Middle frontal gyrus (tissue), 1 donor: Measurements from ENCODE around the gene KIRREL3.

Experiments used
- DNase-seq: peaks from one replicate; pipeline ENCODE4 v3.0.0-alpha.2; 2015; ENCODE audit warnings: low spot score; ENCODE audit errors: extremely low spot score

KIRREL3 gene

GRCh38 chr11:127000291-127000968 is at the start of gene KIRREL3:
TSS of gene KIRREL3 (minus strand) at chr11:127000770.
- no peak for DNase-seq

GRCh38 chr11:127050186-127050585 is 49.6 kb upstream of the KIRREL3 start:
- no peak for DNase-seq

GRCh38 chr11:127049486-127049885 is 48.9 kb upstream of the KIRREL3 start:
- DNase-seq, result no peak

- no peak for DNase-seq
Measured at GRCh38 chr11:127044535-127044934, 44.0 kb upstream of the KIRREL3 start.

- no peak for DNase-seq
Measured at GRCh38 chr11:127042445-127042844, 41.9 kb upstream of the KIRREL3 start.

- DNase-seq, result no peak
Measured at GRCh38 chr11:127039591-127039990, 39.0 kb upstream of the KIRREL3 start.

GRCh38 chr11:127037596-127037995 is 37.0 kb upstream of the KIRREL3 start:
- no peak for DNase-seq

GRCh38 chr11:127037001-127037400 is 36.4 kb upstream of the KIRREL3 start:
- no peak for DNase-seq

- DNase-seq, result no peak
Measured at GRCh38 chr11:127035824-127036223, 35.3 kb upstream of the KIRREL3 start.

GRCh38 chr11:127034973-127035372 is 34.4 kb upstream of the KIRREL3 start:
- DNase-seq, result no peak

- no peak for DNase-seq
Measured at GRCh38 chr11:127028648-127029047, 28.1 kb upstream of the KIRREL3 start.

- no peak for DNase-seq
Measured at GRCh38 chr11:127027789-127028188, 27.2 kb upstream of the KIRREL3 start.

GRCh38 chr11:127027000-127027399 is 26.4 kb upstream of the KIRREL3 start:
- DNase-seq, result no peak

- DNase-seq, result no peak
Measured at GRCh38 chr11:127023991-127024390, 23.4 kb upstream of the KIRREL3 start.

GRCh38 chr11:127018683-127019279 is 18.2 kb upstream of the KIRREL3 start:
- DNase-seq, result no peak

- no peak for DNase-seq
Measured at GRCh38 chr11:127017482-127017881, 16.9 kb upstream of the KIRREL3 start.

GRCh38 chr11:127013550-127013949 is 13.0 kb upstream of the KIRREL3 start:
- no peak for DNase-seq

GRCh38 chr11:127006311-127006710 is 5.7 kb upstream of the KIRREL3 start:
- DNase-seq, result no peak

GRCh38 chr11:127003260-127003981 is 2.9 kb upstream of the KIRREL3 start:
- no peak for DNase-seq

GRCh38 chr11:127002669-127003259 is 2.2 kb upstream of the KIRREL3 start:
- DNase-seq, result no peak

- DNase-seq, result no peak
Measured at GRCh38 chr11:127000981-127001380, 411 bp upstream of the KIRREL3 start.

- no peak for DNase-seq
Measured at GRCh38 chr11:126999366-126999765, 1.2 kb downstream of the KIRREL3 start.
